ENCODE data around the gene HPX. TPM values are rescaled to one million over a fixed set of nuclear protein-coding genes. Genes with fewer than 3 reads are reported as not detected.

The HPX gene
- total and polyA plus RNA-seq, 2 experiments from 2014 or later: 0.73 to 0.95 TPM

GRCh38 chr11:6481012-6481923, 40.5 kb upstream of the HPX start, which contains the start of the genes ARFIP2 and TIMM10B:
TSS of gene ARFIP2 (minus strand) at chr11:6481331. CDS start at chr11:6480421, 910 bp downstream.
TSS of gene TIMM10B (plus strand) at chr11:6481501. CDS start at chr11:6481517, 16 bp downstream.
- Histone ChIP-seq H3K27me3 (no peaks in the 10 kb centered on the region), H3K36me3 (peaks cover 19% of the 10 kb centered on the region), H3K4me1 (ENCODE audit: low read depth) (peaks cover 8% of the 10 kb centered on the region), H3K9me3 (ENCODE audit: low read depth) (no peaks in the 10 kb centered on the region), H3K27ac (peak within 1 kb of the TSS; percentile 99), H3K4me3 (peak within 1 kb of the TSS; percentile 79)
- peak; percentile 98 to 99 for DNase-seq (ENCODE audit: low read depth in 1 of 2, low spot score in 1 of 2)
- no peak for TF ChIP-seq CTCF (IDR thresholded peaks at IDR 0.05; ENCODE audit: low read depth, low read length)

DNA sequence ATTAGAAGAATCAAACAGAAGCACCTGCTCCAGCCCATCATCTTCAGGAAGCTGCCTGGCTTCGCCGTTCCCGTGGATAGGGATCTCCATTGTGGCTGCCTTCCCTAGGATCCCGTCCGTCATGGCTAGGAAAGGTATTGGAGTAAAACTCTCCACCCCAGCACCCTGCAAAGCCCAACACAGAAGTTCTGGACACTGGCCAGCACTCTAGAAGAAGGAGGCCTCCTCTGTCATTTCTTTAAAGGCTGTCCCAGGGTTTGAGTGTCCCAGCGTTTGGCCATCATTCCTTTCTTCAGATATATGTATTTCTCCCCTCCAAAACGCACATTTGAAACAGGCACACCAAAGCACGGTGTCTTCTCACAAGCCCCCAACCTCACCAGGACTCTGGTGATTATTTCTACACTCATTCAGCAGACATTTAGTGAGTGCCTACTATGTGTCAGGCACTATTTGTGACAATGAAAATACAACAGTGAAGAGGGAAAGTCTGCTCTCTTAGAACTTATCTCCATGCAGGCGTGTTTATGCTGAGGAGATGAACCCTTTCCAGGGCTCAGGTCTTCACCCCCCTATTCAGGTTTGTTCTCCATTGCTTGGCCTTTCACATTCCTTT, 39.6 kb upstream of the HPX start:
- TF ChIP-seq CTCF (IDR thresholded peaks at IDR 0.05; ENCODE audit: low read depth, low read length): no peak
- Histone ChIP-seq H3K27ac (peak overlapping the region; percentile 77), H3K4me1 (ENCODE audit: low read depth) (peaks cover 8% of the 10 kb centered on the region), H3K9me3 (ENCODE audit: low read depth) (no peaks in the 10 kb centered on the region), H3K27me3 (no peaks in the 10 kb centered on the region), H3K4me3 (peak overlapping the region; percentile 79), H3K36me3 (peaks cover 19% of the 10 kb centered on the region)
- peak in 1 of 2 donors; percentile 24 for DNase-seq (ENCODE audit: low read depth in 1 of 2, low spot score in 1 of 2)

DNA sequence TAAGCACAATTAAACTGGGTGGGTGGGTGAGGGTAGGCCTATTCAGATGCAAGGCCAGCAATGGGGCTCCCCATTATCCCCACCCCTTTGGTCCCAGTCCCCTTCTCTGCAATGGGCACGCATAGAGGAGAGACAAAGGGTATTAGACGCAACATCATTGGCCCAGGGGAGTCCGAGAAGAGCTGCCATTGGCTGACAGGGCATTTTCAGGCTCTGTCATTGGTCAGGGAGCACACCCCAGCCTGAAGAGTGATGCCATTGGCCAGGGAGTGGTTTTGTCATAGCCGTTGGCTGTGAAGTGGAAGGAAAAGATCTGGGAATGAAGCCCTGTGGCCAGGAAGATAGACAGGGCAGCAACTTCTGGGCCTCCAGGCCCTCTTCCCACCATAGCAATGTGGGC, 35.8 kb upstream of the HPX start:
- H3K27me3 ChIP-seq: no peaks in the 10 kb centered on the region
- H3K4me1 ChIP-seq (ENCODE audit: low read depth): no peaks in the 10 kb centered on the region
- DNase-seq (ENCODE audit: low read depth in 1 of 2, low spot score in 1 of 2): no peak
- H3K9me3 ChIP-seq (ENCODE audit: low read depth): no peaks in the 10 kb centered on the region
- peaks cover 10% of the 10 kb centered on the region for H3K36me3 ChIP-seq
- no peak for TF ChIP-seq CTCF (IDR thresholded peaks at IDR 0.05; ENCODE audit: low read depth, low read length)
- no peak overlapping the region for H3K27ac ChIP-seq
- H3K4me3 ChIP-seq: no peak overlapping the region

- H3K9me3 ChIP-seq (ENCODE audit: low read depth): no peaks in the 10 kb centered on the region
- H3K4me1 ChIP-seq (ENCODE audit: low read depth): no peaks in the 10 kb centered on the region
- no peak for TF ChIP-seq CTCF (IDR thresholded peaks at IDR 0.05; ENCODE audit: low read depth, low read length)
- no peak for DNase-seq (ENCODE audit: low read depth in 1 of 2, low spot score in 1 of 2)
- H3K36me3 ChIP-seq: peaks cover 10% of the 10 kb centered on the region
- no peak overlapping the region for H3K27ac ChIP-seq
- H3K27me3 ChIP-seq: no peaks in the 10 kb centered on the region
- no peak overlapping the region for H3K4me3 ChIP-seq
These were observed 35.1 kb upstream of the HPX start for GRCh38 chr11:6475936-6476335.

DNA sequence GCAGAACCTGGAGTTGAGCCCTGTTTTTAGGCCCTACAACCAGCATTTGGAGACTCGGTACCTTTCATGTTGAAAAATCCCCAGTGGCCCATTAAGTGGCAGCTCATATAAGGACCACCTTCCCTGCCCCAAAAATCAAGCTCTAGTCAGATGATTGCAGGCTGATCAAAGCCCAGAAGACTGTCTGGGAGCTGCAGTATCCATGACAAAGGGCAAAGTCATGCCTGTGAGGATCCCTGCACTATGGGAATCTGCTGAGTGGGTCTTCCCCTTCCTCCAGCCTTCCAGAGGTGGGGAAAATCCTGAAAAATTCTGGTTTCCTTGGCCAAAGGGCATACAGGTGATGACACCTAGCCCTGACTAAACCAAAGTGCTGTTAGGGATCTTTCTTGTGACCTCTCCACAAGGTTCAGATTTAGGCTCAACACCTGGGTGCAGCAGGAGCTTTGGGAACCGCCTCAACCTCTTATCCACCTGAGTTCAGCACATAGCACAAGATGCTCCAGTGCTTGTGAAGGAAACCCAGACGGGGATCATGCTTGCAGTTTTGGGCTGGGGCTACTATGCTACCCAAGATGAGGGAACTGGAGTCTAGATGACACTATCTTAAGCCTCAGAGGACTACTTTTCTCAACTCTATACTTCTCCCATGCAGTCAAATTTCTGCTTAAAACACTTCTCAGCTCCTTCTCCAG, 34.2 kb upstream of the HPX start:
- no peak for DNase-seq (ENCODE audit: low read depth in 1 of 2, low spot score in 1 of 2)
- no peaks in the 10 kb centered on the region for H3K27me3 ChIP-seq
- peak overlapping the region; percentile 88 for H3K27ac ChIP-seq
- no peaks in the 10 kb centered on the region for H3K4me1 ChIP-seq (ENCODE audit: low read depth)
- no peak for TF ChIP-seq CTCF (IDR thresholded peaks at IDR 0.05; ENCODE audit: low read depth, low read length)
- H3K9me3 ChIP-seq (ENCODE audit: low read depth): no peaks in the 10 kb centered on the region
- H3K36me3 ChIP-seq: peaks cover 10% of the 10 kb centered on the region
- no peak overlapping the region for H3K4me3 ChIP-seq
